ENCODE results near the gene SLC24A1. TPM values are rescaled to one million over a fixed set of nuclear protein-coding genes. Genes with fewer than 3 reads are reported as not detected.

SLC24A1 gene
- polyA plus RNA-seq, 4 donors = 2.5 to 15.2 (median 4.9) TPM

DNA sequence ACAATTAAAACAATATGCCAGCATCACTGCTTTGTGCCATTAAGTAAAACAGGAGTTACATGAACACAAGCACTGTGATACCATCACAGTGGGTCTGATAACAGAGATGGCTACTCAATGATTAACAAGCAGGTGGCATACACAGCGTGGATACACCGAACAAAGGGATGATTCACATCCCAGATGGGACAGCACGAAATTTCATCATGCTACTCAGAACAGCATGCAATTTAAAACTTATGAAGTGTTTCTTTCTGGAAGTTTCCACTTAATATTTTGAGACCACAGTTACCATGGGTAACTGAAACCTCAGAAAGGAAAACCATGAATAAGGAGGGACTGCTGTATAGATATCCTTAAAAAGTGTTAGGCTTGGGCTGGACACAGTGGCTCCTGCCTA lies 44.5 kb downstream of the SLC24A1 start:
- FAIRE-seq (no peak), DNase-seq (no peak)
- H3K4me3 ChIP-seq (ENCODE audit: low read depth in 1 of 3, low read length in 3 of 3) = no peak overlapping the region
- H3K27me3 ChIP-seq (ENCODE audit: control insufficient read depth in 3 of 3, insufficient read depth in 3 of 3, low read length in 3 of 3) = no peaks in the 10 kb centered on the region
- WGBS, 3 donors = 65 to 81% (median 79%) methylated on average over 3 of the region's 3 CpGs
- H3K9me3 ChIP-seq (ENCODE audit: control insufficient read depth in 2 of 2, insufficient read depth in 1 of 2, low read depth in 1 of 2, low read length in 1 of 2) = no peaks in the 10 kb centered on the region
- peaks cover 3 to 24% (median 6%) of the 10 kb centered on the region in 3 donors for H3K36me3 ChIP-seq (ENCODE audit: control insufficient read depth in 3 of 3, insufficient read depth in 2 of 3, low read depth in 1 of 3, low read length in 3 of 3)
- no peaks in the 10 kb centered on the region for H3K4me1 ChIP-seq (ENCODE audit: control insufficient read depth in 3 of 3, insufficient read depth in 2 of 3, low read depth in 1 of 3, low read length in 2 of 3)
- H3K27ac ChIP-seq (ENCODE audit: low read depth in 1 of 3, low read length in 2 of 3) = no peak overlapping the region

DNA sequence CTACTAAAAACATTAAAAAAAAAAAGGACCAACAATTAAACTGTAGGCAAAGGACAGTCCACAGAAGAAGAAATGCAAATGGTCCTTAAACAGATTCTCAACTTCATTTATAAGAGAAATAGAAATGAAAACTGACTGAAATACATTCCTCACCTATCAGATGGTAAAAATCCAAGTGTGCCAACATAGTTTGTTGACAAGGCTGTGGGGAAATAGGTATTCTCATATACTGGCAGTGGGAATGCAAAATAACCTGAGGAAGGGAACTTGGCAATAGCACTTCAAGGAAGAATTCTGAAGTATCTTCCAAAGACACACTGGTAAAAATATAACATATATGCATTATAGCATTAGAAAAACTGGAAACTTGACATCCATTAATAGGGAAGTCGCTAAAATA lies 53.8 kb downstream of the SLC24A1 start:
- Histone ChIP-seq H3K36me3 (ENCODE audit: control insufficient read depth in 3 of 3, insufficient read depth in 2 of 3, low read depth in 1 of 3, low read length in 3 of 3) (peaks cover 1 to 17% (median 2%) of the 10 kb centered on the region in 3 donors), H3K4me3 (ENCODE audit: low read depth in 1 of 3, low read length in 3 of 3) (no peak overlapping the region), H3K4me1 (ENCODE audit: control insufficient read depth in 3 of 3, insufficient read depth in 2 of 3, low read depth in 1 of 3, low read length in 2 of 3) (no peaks in the 10 kb centered on the region), H3K27ac (ENCODE audit: low read depth in 1 of 3, low read length in 2 of 3) (no peak overlapping the region), H3K9me3 (ENCODE audit: control insufficient read depth in 2 of 2, insufficient read depth in 1 of 2, low read depth in 1 of 2, low read length in 1 of 2) (no peaks in the 10 kb centered on the region), H3K27me3 (ENCODE audit: control insufficient read depth in 3 of 3, insufficient read depth in 3 of 3, low read length in 3 of 3) (no peaks in the 10 kb centered on the region)
- no peak for DNase-seq
- peak; percentile 15 for FAIRE-seq
- WGBS, 3 donors = 83 to 98% (median 88%) methylated on average over 1 of the region's 1 CpG

DNA sequence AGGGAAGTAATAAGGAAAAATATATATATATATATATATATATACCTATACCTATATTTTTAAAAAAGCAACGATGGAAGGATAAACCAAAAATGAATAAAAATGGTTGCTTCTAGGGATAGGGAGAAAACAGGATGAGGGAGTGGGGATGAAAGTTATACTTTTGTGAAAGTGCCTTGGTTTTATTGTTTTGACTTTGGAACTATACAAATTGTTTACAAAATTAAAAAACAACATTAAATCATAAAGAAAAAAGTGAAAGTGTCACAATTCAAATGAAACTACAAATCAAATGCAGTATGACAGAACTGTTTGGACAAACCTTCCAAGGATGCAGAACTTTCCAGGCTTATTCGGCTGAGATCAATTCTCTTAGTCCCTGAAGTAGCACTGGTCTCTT lies 54.4 kb downstream of the SLC24A1 start:
- WGBS, 3 donors = 90 to 93% (median 91%) methylated on average over 2 of the region's 2 CpGs
- Histone ChIP-seq H3K4me3 (ENCODE audit: low read depth in 1 of 3, low read length in 3 of 3) (no peak overlapping the region), H3K27me3 (ENCODE audit: control insufficient read depth in 3 of 3, insufficient read depth in 3 of 3, low read length in 3 of 3) (no peaks in the 10 kb centered on the region), H3K9me3 (ENCODE audit: control insufficient read depth in 2 of 2, insufficient read depth in 1 of 2, low read depth in 1 of 2, low read length in 1 of 2) (no peaks in the 10 kb centered on the region), H3K4me1 (ENCODE audit: control insufficient read depth in 3 of 3, insufficient read depth in 2 of 3, low read depth in 1 of 3, low read length in 2 of 3) (no peaks in the 10 kb centered on the region), H3K27ac (ENCODE audit: low read depth in 1 of 3, low read length in 2 of 3) (no peak overlapping the region), H3K36me3 (ENCODE audit: control insufficient read depth in 3 of 3, insufficient read depth in 2 of 3, low read depth in 1 of 3, low read length in 3 of 3) (peaks cover 1 to 17% (median 2%) of the 10 kb centered on the region in 3 donors)
- no peak for DNase-seq
- FAIRE-seq = no peak

DNA sequence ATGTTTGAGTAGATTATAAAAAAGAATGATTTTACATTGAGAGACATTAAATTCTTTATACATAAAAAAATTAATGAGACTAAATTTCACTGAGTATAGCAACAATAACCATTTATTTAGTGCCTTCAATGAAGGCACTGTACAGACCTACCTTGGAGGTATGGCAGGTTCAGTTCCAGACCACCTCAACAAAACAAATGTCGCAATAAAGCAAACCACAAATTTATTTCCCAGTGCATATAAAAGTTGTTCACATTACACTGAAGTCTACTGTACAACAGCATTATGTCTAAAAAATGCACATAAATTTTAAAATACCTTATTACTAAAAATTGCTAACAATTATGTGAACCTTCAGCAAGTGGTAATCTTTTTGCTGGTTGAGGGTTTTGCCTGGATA lies 58.8 kb downstream of the SLC24A1 start:
- no peaks in the 10 kb centered on the region for H3K4me1 ChIP-seq (ENCODE audit: control insufficient read depth in 3 of 3, insufficient read depth in 2 of 3, low read depth in 1 of 3, low read length in 2 of 3)
- DNase-seq = no peak
- no peak overlapping the region for H3K27ac ChIP-seq (ENCODE audit: low read depth in 1 of 3, low read length in 2 of 3)
- no peaks in the 10 kb centered on the region for H3K36me3 ChIP-seq (ENCODE audit: control insufficient read depth in 3 of 3, insufficient read depth in 2 of 3, low read depth in 1 of 3, low read length in 3 of 3)
- 97 to 100% (median 98%) methylated on average over 1 of the region's 1 CpG for WGBS, 3 donors
- FAIRE-seq = no peak
- no peak overlapping the region for H3K4me3 ChIP-seq (ENCODE audit: low read depth in 1 of 3, low read length in 3 of 3)
- H3K9me3 ChIP-seq (ENCODE audit: control insufficient read depth in 2 of 2, insufficient read depth in 1 of 2, low read depth in 1 of 2, low read length in 1 of 2) = no peaks in the 10 kb centered on the region
- no peaks in the 10 kb centered on the region for H3K27me3 ChIP-seq (ENCODE audit: control insufficient read depth in 3 of 3, insufficient read depth in 3 of 3, low read length in 3 of 3)

DNA sequence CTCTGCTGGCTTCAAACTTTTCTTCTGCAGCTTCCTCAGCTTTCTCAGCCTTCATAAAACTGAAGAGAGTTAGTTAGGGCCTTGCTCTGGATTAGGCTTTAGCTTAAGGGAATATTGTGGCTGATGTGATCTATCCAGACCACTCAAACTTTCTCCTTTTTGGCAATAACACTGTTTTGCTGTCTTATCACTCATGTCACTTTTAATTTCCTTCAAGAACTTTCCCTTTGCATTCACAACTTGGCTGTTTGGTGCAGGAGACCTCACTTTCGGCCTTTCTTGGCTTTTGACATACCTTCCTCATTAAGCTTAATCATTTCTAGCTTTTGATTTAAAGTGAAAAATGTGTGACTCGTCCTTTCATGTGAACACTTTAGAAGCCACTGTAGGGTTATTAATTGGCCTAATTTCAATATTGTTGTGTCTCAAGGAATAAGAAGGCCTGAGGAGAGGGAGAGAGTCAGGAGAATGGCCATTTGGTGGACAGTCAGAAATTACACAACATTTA lies 60.7 kb downstream of the SLC24A1 start:
- Histone ChIP-seq H3K9me3 (ENCODE audit: control insufficient read depth in 2 of 2, insufficient read depth in 1 of 2, low read depth in 1 of 2, low read length in 1 of 2) (no peaks in the 10 kb centered on the region), H3K4me3 (ENCODE audit: low read depth in 1 of 3, low read length in 3 of 3) (no peak overlapping the region), H3K27ac (ENCODE audit: low read depth in 1 of 3, low read length in 2 of 3) (no peak overlapping the region), H3K27me3 (ENCODE audit: control insufficient read depth in 3 of 3, insufficient read depth in 3 of 3, low read length in 3 of 3) (no peaks in the 10 kb centered on the region), H3K4me1 (ENCODE audit: control insufficient read depth in 3 of 3, insufficient read depth in 2 of 3, low read depth in 1 of 3, low read length in 2 of 3) (no peaks in the 10 kb centered on the region), H3K36me3 (ENCODE audit: control insufficient read depth in 3 of 3, insufficient read depth in 2 of 3, low read depth in 1 of 3, low read length in 3 of 3) (no peaks in the 10 kb centered on the region)
- FAIRE-seq (no peak), DNase-seq (no peak)
- WGBS, 3 donors = 71 to 81% (median 80%) methylated on average over 2 of the region's 2 CpGs

DNA sequence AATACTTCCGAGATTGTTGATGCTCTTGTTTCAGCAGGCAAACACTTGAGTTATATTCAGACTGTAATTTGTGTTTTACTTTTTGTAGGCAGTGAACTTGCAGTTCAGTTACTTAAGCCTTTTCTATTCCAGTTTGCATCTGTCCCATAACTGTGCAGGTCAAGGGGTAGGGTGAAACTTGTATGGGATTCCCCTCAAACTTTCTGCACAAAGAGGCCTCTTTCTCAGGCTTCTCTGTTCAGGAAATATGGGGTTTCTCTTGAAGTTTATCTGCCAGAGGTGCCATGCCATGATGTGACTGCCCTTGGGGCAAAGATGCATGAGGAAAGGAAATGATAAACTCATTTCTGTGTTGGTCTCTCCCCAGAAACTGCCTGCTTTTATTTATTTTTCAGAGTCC lies 66.7 kb downstream of the SLC24A1 start:
- FAIRE-seq = no peak
- H3K36me3 ChIP-seq (ENCODE audit: control insufficient read depth in 3 of 3, insufficient read depth in 2 of 3, low read depth in 1 of 3, low read length in 3 of 3) = peaks cover 2 to 14% (median 10%) of the 10 kb centered on the region in 3 donors
- WGBS, 3 donors = 88 to 94% (median 90%) methylated on average over 1 of the region's 1 CpG

DNA sequence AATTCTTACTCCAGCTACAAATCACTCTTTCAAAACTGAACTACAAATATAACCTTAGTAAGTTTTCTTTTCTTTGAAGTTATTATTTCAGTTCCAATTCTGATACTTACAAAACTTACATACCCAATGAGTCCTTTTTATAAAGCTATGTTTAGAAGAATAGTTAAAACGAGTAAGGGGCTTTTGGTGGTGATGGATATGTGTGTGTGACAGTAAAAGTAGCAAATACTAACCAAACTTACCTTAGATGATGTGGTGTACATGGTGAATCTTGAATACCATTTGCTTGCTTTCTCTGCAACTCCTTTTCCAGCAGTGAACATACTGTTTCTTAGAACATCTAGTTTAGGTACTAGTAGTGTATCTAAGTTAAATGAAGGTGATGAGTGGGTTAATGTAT lies 68.4 kb downstream of the SLC24A1 start:
- H3K9me3 ChIP-seq (ENCODE audit: control insufficient read depth in 2 of 2, insufficient read depth in 1 of 2, low read depth in 1 of 2, low read length in 1 of 2) = no peaks in the 10 kb centered on the region
- no peak overlapping the region for H3K4me3 ChIP-seq (ENCODE audit: low read depth in 1 of 3, low read length in 3 of 3)
- no peak for FAIRE-seq
- H3K4me1 ChIP-seq (ENCODE audit: control insufficient read depth in 3 of 3, insufficient read depth in 2 of 3, low read depth in 1 of 3, low read length in 2 of 3) = peaks cover 0 to 3% (median 0%) of the 10 kb centered on the region in 3 donors
- H3K27ac ChIP-seq (ENCODE audit: low read depth in 1 of 3, low read length in 2 of 3) = no peak overlapping the region
- WGBS, 3 donors = 75 to 78% (median 76%) methylated on average over 1 of the region's 1 CpG
- DNase-seq = no peak
- H3K36me3 ChIP-seq (ENCODE audit: control insufficient read depth in 3 of 3, insufficient read depth in 2 of 3, low read depth in 1 of 3, low read length in 3 of 3) = peaks cover 2 to 15% (median 10%) of the 10 kb centered on the region in 3 donors
- H3K27me3 ChIP-seq (ENCODE audit: control insufficient read depth in 3 of 3, insufficient read depth in 3 of 3, low read length in 3 of 3) = no peaks in the 10 kb centered on the region

More for the DNA sequence above, 66.7 kb downstream of the SLC24A1 start:
- Histone ChIP-seq H3K27me3 (ENCODE audit: control insufficient read depth in 3 of 3, insufficient read depth in 3 of 3, low read length in 3 of 3) (no peaks in the 10 kb centered on the region), H3K27ac (ENCODE audit: low read depth in 1 of 3, low read length in 2 of 3) (no peak overlapping the region), H3K4me3 (ENCODE audit: low read depth in 1 of 3, low read length in 3 of 3) (no peak overlapping the region), H3K4me1 (ENCODE audit: control insufficient read depth in 3 of 3, insufficient read depth in 2 of 3, low read depth in 1 of 3, low read length in 2 of 3) (peaks cover 0 to 3% (median 0%) of the 10 kb centered on the region in 3 donors), H3K9me3 (ENCODE audit: control insufficient read depth in 2 of 2, insufficient read depth in 1 of 2, low read depth in 1 of 2, low read length in 1 of 2) (no peaks in the 10 kb centered on the region)
- no peak for DNase-seq

DNA sequence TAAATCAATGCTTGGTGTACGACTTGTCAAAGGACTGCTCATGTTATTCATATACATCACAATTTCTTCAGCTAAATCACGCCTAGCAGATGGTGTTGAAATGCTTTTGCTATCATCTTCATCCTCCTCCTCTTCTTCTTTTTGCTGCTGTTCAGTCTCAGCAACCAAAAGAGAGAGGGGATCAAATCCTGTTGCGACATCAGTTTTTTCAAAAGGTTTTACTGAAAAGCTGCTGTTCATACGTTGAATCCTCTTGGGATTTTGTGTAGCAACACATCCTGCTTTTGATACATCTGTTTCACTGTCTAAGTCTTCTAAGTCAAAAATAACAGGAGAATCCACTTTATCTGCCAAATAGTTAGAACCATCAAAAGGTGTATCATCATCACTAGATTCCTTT lies 69.0 kb downstream of the SLC24A1 start:
- Histone ChIP-seq H3K4me1 (ENCODE audit: control insufficient read depth in 3 of 3, insufficient read depth in 2 of 3, low read depth in 1 of 3, low read length in 2 of 3) (peaks cover 0 to 3% (median 0%) of the 10 kb centered on the region in 3 donors), H3K27ac (ENCODE audit: low read depth in 1 of 3, low read length in 2 of 3) (no peak overlapping the region), H3K4me3 (ENCODE audit: low read depth in 1 of 3, low read length in 3 of 3) (no peak overlapping the region), H3K27me3 (ENCODE audit: control insufficient read depth in 3 of 3, insufficient read depth in 3 of 3, low read length in 3 of 3) (no peaks in the 10 kb centered on the region), H3K9me3 (ENCODE audit: control insufficient read depth in 2 of 2, insufficient read depth in 1 of 2, low read depth in 1 of 2, low read length in 1 of 2) (no peaks in the 10 kb centered on the region), H3K36me3 (ENCODE audit: control insufficient read depth in 3 of 3, insufficient read depth in 2 of 3, low read depth in 1 of 3, low read length in 3 of 3) (peaks cover 2 to 15% (median 10%) of the 10 kb centered on the region in 3 donors)
- 94 to 98% (median 95%) methylated on average over 4 of the region's 4 CpGs for WGBS, 3 donors
- DNase-seq (no peak), FAIRE-seq (no peak)

DNA sequence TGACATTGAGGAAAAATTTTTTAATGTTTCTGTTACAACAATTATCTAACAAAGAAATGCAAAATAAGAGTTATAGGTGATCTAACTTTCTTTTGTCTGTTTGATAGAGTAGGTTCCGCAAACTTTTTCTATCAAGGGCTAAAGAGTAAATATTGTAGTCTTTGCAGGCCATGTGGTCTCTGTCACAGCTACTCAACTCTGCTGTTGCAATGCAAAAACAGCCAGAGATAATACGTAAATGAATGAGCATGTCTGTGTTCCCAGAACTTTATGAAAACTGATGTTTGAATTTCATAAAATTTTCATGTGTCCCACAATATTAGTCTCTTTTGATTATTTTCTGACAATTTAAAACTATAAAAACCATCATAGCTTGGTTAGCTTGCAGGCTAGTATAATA lies 73.3 kb downstream of the SLC24A1 start:
- Histone ChIP-seq H3K27ac (ENCODE audit: low read depth in 1 of 3, low read length in 2 of 3) (no peak overlapping the region), H3K4me1 (ENCODE audit: control insufficient read depth in 3 of 3, insufficient read depth in 2 of 3, low read depth in 1 of 3, low read length in 2 of 3) (peaks cover 0 to 3% (median 0%) of the 10 kb centered on the region in 3 donors), H3K4me3 (ENCODE audit: low read depth in 1 of 3, low read length in 3 of 3) (no peak overlapping the region), H3K36me3 (ENCODE audit: control insufficient read depth in 3 of 3, insufficient read depth in 2 of 3, low read depth in 1 of 3, low read length in 3 of 3) (peaks cover 7 to 11% (median 8%) of the 10 kb centered on the region in 3 donors), H3K9me3 (ENCODE audit: control insufficient read depth in 2 of 2, insufficient read depth in 1 of 2, low read depth in 1 of 2, low read length in 1 of 2) (no peaks in the 10 kb centered on the region), H3K27me3 (ENCODE audit: control insufficient read depth in 3 of 3, insufficient read depth in 3 of 3, low read length in 3 of 3) (no peaks in the 10 kb centered on the region)
- no peak for DNase-seq
- FAIRE-seq = no peak
- WGBS, 3 donors = 67 to 91% (median 83%) methylated on average over 2 of the region's 2 CpGs

Data from small intestine (tissue), 7 donors.